Esophagus squamous epithelium (tissue), 4 donors: ENCODE results near the gene TMA7.

Source experiments
- POLR2A ChIP-seq, 4 donors: fragments of 450-650 bp; IDR thresholded peaks; one replicate each; pipeline ENCODE4 v1.6.1; 2017; ENCODE audit warnings: antibody characterized with exemption in 4 of 4, mild to moderate bottlenecking in 4 of 4, moderate library complexity in 3 of 4
- TF ChIP-seq, protein P1 (sequence below), 6 experiments: fragments of 450-650 bp in 4 of 6; fragments of 200-600 bp in 2 of 6; sonication (generic) in 2 of 6; IDR thresholded peaks; one replicate each; pipeline ENCODE4 v1.5.1; 2016 to 2019; ENCODE audit warnings: antibody characterized with exemption in 6 of 6, mild to moderate bottlenecking in 4 of 6, moderate library complexity in 4 of 6

DNA sequence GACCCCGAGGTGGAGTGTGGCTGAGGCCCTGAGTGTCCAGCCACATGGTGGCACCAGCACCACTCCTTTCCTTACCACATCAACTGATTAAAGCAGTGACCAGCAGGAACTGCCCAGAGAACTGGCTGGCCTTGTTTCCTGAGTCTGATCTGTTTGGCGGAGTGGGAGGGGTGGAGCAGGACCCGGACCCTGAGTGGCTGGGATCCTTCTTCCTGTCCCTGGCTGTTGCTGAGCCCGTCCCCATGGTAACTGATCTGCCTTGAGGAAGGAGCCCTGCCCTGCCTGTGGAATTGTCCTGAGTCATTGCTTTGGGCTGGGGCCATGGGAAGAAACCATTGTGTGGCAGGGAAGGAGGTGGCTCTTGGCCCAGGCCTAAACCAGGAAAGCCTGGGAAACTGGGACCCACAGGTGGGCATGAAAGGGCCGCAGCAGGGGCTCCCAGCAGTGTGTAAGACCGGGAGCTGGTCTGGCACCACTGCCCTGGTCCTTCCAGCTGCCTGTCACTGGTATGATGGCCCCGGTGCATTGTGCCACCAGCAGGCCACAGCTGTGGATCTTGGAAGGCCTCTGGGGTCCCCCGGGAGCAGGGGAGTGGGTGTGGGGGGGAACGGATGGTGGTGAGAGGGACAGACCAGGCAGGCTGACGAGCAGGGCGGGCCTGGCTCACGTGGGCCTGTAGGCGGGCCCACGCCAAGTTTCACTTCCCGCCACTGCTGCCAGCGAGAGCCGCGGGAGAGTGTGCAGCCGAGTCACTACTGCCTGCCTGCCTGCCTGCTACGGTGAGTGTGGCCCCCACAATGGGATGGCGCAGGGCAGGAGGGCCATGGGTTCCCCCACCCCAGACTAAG, 25.7 kb downstream of the TMA7 start:
- TF ChIP-seq, protein P1, sequence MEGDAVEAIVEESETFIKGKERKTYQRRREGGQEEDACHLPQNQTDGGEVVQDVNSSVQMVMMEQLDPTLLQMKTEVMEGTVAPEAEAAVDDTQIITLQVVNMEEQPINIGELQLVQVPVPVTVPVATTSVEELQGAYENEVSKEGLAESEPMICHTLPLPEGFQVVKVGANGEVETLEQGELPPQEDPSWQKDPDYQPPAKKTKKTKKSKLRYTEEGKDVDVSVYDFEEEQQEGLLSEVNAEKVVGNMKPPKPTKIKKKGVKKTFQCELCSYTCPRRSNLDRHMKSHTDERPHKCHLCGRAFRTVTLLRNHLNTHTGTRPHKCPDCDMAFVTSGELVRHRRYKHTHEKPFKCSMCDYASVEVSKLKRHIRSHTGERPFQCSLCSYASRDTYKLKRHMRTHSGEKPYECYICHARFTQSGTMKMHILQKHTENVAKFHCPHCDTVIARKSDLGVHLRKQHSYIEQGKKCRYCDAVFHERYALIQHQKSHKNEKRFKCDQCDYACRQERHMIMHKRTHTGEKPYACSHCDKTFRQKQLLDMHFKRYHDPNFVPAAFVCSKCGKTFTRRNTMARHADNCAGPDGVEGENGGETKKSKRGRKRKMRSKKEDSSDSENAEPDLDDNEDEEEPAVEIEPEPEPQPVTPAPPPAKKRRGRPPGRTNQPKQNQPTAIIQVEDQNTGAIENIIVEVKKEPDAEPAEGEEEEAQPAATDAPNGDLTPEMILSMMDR (IDR thresholded peaks at IDR 0.05), result peak; percentile 49 to 87 (median 58)
- peak in 3 of 4 donors; percentile 42 to 94 (median 84) for TF ChIP-seq POLR2A (IDR thresholded peaks at IDR 0.05)
